ENCODE data around the gene CELSR2.
A peak's percentile ranks its signal among the peaks of the same experiment; 100 is the strongest.
"Not testable (repeated sequence)": the region's sequence is repeated elsewhere in the genome, so short reads cannot be mapped to it uniquely, and the experiment has no call there.

Gene CELSR2

DNA sequence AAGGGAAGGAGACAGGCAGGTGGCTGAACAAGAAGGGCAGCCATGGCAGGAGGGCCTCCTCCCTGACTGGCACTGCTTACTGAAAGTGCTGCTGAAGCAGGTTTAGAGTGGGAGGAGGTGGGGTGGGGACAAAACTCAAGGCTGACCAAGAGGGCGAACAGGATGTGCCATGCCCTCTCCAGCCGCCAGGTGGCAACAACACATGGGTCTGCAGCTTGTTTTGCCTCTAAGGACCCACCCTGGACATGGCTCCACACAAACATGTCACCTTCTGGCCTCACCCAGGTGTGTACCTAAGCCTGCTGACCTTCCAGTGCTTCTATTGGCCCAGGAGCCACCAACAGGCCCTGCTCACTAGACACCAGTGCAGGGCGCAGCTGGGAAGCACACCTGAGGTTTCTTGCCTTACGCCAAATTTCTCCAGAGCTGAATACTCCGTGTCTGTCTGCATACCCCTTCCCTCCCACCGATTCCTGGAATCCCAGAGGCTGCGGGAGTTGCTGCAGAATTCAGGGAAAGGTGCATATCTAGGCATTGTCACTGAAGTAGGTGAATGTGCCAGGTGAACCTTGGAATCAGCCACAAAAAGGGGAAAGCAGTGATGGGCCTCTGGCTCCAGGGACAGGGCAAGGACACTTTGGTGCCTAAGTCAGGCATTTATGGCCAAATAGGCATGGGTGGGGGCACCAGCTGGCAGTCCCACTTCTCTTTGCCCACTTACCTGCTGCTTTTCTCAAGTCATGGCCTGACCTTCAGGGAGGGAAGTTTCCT, 28.3 kb downstream of the CELSR2 start:
- peak; percentile 83 for DNase-seq (ENCODE audit: low spot score)

DNA sequence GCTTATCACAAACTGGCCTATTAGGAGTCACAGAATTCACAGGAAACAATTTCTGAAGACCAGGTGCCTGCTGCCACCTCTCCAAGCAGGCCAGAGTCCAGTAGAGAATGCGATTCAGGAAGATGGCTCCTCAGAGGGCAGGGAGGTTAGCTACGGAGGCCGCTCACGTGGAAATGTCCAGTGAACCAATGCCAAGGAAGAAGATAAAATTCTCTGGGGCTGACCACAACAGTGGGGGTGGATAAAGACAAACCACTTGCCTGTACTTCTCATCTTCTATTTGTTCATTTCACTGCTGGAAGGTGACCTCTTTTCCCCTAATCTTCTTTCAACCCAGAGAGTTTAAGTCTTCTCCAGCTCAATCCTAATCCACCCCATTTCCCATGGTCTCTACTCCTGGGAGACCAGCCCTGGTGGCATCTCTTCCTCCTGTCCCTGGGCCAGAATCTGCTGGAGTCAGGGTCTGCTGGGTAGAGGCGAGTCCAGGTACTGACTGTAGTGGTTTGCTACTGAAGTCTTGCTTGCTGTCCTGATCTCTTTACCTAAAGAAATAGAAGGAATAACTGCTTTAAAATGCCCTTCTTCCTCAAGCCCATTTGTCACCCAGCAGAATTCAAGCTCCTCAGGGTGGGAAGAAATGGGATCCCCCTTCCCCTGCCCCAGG, 30.4 kb downstream of the CELSR2 start:
- DNase-seq (ENCODE audit: low spot score), result no peak

DNA sequence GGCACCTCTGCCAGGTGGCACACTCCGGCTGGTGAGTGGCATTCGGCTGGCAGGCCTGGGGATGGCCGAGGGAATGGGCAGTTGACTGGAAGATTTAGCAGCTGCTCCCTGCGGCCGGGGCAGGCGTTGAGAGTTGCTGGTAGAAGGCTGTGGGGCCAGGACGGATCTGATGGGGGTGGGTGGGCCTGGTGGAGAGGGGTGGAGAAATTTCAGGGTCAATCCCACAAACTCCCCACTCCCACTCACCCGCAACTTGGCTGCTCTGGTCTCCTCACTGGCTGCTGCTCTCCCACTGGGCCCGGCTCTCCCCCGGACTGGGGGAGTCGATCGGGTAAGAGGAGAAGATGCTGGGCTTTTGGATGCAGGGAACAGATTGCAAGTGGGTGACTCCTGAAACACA, 31.5 kb downstream of the CELSR2 start:
- DNase-seq (ENCODE audit: low spot score), result no peak

DNA sequence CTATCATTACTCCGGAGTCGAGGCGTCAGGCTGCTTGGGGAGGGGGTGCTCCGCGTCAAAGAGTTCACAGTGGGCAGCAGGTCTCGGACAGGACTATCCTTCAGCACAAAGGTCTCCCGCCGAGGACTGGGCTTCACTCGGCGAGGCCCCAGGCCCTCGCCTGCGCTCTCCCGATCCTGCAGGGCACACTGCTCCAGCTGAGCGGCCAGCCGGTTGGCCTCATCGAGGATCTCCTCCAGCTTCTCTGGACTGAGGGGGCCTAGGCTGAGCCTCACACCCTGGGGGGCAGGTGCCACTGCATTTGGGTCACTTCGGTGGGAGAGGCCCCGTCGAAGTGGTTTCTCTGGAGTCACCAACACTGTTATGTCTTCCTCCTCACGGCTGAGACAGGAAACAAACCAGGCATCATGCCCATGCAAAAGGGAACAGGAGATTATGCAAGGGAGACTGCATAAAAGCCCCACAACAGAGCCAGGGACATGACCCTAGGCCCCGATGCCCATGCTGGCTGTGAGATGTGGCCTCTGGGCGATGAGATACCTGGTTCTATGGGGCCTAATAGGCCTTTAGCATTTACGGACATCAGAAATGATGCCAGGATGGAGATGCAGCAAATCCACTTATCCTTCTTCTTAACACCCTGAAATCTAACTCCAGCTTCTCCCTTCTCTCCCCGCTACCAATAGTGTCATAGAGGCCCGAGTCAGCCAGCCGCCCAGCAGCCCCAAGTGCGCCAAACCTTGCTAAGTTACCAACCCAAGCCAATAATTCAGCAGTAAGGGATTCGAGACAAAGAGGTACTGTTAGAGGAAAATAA, 32.5 kb downstream of the CELSR2 start:
- DNase-seq (ENCODE audit: low spot score), result no peak

DNA sequence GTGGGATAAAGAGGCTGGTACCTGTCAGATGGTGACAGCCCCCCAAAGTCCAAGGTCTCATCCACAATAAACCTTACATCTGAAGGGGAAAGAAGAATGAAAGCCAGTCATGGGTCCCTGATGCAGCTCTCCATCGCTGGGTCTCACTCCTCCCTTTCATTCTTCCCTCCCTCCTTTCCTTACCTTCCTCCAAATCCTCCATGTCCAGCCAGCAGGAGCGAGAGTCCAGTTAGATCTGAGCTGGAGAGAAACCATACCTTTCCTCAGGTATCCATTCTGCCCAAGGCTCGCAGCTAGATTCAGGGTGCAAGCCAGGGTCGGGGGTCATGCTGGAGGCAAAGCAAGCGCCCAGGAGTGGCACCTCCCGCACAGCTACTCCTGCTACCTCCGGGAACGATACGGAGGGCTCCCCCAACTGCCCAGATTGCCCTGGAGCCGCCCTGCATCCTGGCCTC, 33.2 kb downstream of the CELSR2 start:
- no peak for DNase-seq (ENCODE audit: low spot score)

DNA sequence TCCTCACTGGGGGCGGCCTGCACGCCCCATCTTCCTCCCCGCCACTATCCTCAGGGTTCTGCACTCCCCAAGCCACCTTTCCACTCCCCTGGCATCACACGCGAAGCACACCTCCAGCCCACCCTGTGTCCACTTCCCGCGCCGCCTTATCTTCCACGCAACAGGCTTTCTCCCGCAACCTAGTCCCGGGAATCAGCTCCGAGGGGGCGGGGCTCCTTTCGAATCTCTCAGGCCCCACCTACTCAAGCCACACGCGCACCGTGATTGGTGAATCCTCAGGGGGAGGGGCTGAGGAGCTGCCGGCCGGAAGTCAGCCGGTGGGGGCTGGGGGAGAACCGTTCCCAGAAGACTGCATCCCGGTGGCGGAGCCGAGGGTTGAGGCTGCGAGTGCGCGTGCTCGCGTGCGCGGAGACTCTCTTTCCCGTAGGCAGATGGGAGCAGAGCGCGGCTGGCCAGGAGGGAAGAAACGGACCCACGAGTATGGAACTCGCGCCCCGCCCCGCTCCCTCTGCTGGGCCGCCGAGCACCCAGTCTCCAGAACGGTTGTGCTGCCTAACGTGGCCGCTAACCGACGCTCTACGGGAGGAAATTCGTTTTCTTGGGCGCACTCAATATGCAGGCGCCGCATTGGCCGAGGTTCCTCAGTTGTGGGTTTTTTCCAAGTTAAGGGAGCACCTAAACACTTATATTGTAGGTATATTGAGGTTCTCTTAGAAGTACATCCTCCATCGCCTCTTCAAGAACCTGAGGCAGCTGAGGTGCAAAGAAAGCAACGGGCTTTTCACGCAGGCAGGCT, 33.8 kb downstream of the CELSR2 start, which contains the start of gene PSRC1:
Gene PSRC1, minus strand, starts transcription at position 194 of the 796 bp plus-strand sequence.
- peak; percentile 91 for DNase-seq (ENCODE audit: low spot score)

DNA sequence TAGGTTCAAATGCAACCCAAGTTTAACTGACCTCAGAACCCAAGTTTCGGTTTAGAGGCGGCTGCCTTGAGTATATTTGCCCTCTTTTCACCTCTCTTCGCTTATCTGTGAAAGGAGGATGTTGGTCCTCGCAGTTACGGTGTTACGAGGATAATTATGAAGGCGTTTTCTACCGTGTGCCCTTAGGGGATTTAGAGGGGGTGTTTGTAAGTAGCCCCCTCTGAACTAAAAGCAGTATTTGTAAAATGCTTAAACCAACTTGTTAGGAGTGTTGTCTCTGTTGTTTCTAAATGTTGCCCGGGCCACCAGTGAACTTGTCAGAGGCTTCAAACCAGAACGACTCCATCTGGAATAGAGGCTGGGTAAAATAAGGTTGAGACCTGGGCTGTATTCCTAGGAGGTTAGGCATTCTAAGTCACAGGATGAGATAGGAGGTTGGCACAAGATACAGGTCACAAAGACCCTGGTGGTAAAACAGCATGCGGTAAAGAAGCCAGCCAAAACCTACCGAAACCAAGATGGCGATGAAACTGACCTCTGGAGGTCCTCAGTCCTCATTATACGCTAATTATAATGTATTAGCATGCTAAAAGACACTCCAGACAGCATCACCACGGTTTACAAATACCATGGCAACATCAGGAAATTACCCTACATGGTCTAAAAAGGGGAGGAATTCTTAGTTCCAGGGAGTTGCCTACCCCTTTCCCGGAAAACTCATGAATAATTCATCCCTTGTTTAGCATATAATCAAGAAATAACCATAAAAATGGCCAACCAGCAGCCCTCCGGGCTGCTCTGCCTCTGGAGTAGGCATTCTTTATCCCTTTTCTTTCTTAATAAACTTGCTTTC, 34.6 kb downstream of the CELSR2 start:
- no peak for DNase-seq (ENCODE audit: low spot score)

DNA sequence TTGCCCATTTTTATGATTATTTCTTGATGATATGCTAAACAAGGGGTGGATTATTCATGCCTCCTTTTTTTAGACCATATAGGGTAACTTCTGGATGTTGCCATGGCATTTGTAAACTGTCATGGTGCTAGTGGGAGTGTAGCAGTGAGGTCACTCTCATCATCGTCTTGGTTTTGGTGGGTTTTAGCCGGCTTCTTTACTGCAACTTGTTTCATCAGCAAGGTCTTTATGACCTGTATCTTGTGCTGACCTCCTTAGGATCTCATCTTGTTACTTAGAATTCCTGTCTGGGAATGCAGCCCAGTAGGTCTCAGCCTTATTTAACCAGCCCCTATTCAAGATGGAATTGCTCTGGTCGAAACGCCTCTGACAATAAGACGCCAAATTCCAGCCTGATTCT, 37.4 kb downstream of the CELSR2 start:
- DNase-seq (ENCODE audit: low spot score), result not testable (repeated sequence)

DNA sequence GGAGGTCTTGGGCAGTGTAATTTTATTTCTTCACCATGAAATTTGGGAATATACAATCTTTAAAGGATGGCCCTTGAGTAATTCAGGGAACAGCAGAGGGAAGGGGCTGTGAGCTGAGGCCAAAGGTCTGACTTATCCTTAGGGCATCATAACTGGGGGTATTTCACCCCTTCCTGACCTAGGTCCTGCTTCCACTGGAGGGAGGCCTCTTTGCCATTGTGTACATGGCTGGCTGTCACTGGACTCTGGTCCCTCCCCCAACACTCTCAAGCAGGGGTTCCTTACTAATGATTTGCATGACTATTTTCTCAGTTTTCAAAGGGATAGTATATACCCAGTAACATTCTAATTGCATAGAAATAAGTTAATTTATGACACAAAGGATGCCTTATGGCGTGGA, 40.8 kb downstream of the CELSR2 start:
- DNase-seq (ENCODE audit: low spot score), result no peak

DNA sequence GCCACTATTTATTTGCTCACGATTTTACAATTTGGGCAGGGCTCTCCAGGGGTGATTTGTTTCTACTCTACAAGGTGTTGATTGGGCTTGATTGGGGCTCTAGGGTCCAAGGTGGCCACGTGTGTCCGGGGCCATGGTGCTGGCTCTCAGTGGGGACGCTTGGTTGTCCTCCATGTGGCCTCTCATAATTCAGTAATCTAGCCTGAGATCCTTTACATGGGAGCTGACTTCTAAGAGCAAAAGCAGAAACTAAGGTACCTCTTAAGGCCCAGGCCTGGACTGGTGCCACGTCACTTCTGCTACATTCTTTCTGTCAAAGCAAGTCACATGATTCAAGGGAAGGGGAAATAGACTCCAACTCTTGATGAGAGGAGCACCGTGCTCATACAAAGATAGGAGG, 41.7 kb downstream of the CELSR2 start:
- DNase-seq (ENCODE audit: low spot score), result no peak

DNA sequence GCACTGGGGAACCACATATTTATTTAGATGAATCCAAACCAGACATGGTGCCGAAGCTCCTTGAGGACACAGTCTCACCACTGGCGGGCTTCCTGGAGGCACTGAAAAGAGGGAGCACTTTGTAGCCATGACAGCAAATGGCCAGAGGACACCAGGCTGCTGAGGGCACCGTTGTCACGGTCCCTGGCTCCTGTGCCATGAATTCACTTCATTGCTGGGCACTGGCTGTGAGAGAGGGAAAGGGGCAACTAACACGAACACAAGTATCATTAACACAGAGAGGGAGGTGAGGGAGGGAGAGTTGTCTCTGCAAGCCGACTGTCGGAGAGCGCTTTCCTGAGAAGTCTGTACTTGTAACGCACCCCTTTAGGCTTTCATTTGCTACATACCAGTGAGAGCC, 43.0 kb downstream of the CELSR2 start:
- DNase-seq (ENCODE audit: low spot score), result no peak

DNA sequence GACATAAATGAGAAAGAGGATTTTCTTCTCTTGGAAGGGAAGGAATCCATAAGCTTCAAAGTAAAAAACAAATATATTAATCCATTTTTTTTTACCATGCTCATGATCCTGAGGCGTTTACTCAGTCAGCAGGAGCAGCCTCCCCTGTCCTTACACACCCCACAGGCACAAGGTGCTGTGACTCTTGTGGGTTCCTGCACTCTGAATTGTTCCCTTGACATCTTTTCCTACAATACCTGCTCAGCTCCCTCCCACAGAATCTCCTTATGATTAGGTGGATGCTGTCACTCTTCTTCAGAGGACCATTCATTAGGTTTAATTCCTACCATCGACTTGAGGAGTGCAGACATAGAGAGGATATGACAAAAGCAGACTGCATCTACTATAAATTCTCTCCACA, 43.7 kb downstream of the CELSR2 start:
- no peak for DNase-seq (ENCODE audit: low spot score)

DNA sequence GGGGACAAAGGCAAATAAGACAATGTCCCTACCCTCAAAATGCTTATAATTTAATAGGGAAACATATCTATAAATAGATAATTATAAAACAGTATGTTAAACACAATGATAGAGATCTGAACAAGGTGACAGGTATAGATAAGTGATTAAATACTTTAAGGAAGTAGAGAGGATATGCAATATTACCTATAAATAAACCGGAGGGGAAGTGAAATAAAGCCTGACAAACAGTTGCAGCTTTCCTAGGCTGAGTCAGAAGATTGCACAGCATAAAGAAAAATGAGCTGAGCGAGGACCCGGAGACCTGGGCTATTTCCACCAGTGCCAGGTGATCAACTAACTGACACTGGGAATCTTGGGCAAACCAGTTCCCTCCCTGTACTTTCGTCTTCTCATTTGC, 45.1 kb downstream of the CELSR2 start:
- DNase-seq (ENCODE audit: low spot score), result no peak

DNA sequence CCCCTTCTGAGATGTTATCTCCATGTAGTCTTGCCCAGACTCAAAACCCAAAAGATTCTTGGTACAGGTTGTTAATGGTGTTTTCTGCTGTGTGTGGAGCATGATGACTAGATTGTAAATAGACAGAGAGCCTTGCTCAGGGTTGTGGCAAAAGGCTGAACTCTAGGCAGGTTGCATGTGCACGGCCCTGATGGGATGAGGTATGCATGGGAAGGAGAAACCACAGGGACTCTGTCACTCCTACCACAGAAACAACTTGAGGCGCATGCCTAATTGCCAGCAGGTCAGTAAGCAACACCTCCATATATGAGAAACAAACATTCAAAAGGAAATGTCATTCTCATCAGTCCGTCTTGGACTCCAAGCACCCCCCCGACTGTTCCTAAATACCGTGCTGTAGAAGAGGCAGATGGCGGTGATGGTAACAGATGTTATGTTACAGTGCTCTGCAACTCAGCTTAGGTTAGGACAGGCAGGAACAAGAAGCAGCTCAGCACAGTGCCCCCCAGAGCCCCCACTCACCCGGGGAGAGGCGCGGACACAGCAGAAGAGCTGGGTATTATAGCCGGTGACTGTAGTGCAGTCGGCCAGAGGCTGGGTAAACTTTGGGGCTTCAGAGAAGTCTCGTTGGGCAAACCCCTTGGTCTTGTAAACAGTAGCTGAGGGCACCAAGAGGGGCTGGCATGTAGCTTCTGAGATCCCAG, 46.5 kb downstream of the CELSR2 start:
- no peak for DNase-seq (ENCODE audit: low spot score)

DNA sequence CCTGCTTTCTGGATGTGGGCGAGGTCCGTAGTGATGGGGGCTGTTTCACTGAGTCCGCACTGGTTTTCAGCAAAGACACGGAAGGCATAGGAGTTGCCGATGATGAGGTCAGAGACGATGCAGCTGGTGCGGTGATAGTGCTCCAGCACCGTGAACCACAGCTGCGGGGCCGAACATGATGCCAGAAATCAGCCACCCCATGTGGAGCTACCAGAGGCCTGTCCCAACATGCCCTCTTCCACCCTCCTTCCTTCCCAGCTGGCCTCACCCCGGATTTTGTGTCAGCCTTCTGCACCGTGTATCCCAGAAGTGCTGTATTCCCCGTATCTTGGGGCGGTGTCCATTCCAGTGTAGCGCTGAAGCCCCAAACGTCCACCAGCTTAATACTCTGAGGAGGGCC, 47.4 kb downstream of the CELSR2 start:
- no peak for DNase-seq (ENCODE audit: low spot score)

DNA sequence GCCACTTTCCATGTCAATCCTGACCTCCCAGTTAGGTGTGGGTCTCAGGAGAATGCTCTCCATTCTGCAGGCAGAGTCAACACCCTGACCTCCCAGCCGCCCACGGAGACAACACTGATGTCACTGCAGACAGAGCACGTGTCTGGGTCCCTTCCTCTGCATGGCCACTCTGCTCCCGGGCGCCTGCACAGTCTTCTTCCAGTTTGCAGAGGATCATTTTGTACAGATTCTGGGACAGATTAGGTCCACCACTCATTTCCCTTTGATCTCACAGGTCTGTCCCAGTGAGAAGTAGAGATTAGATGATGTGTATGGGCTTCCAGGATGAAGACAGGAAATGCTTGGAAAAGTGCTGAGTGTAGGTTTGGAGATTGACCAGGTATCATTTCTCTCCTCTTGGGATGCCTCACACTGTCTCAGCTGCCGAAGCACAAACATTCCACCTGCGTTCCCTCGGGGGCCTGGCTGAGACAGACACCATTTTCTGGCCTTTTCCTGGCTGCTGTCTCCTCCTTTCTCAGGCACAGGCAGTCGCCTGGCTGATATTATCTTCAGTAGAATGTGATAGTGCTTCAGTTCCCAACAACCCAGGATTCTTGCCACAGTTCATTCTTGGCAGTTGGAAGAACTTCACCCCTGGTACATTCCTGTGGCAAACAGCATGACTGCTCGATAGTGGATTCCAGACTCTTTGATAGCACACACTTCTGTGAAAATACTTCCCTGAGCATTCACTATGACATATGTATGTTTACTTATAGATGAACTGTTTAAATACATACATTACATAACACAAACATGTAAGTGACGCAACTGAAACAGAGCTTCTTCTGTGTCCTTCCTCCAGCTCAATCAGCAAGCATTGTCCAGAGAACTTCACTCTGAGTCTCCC, 49.6 kb downstream of the CELSR2 start:
- no peak for DNase-seq (ENCODE audit: low spot score)

DNA sequence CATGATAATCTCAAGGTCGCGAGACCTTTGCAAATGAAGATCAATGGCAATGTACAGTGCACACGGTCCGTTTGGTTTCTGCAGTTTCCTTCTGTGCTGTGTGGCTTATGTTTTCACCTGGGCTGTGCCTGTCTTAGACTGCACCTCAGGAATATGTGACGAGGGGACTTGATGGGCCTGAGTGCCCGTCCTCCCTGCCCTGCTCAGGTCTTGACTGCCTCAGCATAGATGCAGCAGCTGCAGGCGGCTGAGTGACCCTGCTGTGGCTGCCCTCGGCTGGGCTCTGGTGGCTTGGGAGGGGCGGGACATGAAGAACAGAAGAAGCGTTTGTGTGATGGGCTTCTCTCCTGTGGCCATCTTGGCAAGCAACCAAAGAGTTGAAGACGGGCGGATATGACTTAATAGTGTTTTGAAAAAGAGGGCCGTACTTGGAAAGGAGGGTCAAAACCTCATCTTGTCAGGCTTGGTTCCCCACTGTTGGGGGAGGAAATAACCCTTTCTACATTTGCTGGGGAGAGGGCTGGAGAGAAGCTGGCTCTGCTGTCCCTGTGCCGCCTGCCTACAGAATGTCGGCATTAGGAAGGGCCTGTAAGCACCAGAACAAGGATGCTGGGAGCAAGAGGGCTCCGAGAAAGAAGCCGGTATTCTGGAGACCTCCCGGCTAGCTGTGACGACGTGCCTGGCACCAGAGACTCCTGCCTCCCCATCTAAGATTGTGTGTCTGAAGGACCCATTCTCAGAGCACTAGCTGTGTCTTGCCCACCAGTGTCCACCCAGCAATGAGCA, 50.4 kb downstream of the CELSR2 start:
- no peak for DNase-seq (ENCODE audit: low spot score)

DNA sequence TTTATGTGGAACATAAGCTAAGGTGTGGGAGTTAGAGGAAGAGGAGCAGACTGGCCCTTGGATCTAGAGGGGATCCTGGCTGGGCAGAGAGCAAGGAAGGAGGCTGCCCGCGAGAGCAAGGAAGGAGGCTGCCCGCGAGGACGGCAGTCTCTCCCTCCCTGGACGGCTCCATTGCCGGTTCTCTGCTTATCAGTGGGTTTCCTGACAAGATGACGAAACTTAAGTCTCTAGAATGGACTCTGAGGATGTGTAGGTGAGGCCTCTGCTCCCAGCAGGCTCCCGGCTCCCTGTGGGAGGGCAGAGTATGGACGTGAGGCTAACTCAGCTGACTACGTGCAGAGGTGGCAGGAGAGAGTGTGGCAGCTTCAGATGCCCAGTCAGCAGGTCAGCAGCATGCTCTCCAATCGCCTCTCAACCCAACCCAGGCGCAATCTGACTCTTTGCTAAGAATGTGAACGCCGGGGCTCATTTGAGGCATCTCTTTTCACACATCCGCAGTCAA, 51.4 kb downstream of the CELSR2 start:
- no peak for DNase-seq (ENCODE audit: low spot score)

Data from NAMALWA (cell line).